Mesenchymal stem cell (in vitro differentiated cells and primary cell): Measurements from ENCODE around the gene RASEF.

ENCODE experiments used
- DNase-seq: peaks from one replicate; pipeline ENCODE4 v3.0.0-alpha.2; 2013
- H2AFZ ChIP-seq: one replicate; pipeline ENCODE4 v1.6.1; 2013; ENCODE audit warnings: low read depth, mild to moderate bottlenecking, control low read depth, inconsistent platforms, low read length, moderate library complexity
- H2AK5ac ChIP-seq: 2 replicates; pipeline ENCODE4 v1.6.1; 2013; ENCODE audit warnings: low read length, moderate library complexity, mild to moderate bottlenecking, inconsistent platforms; ENCODE audit not compliant: severe bottlenecking
- H2BK120ac ChIP-seq: one replicate; pipeline ENCODE4 v1.6.1; 2013; ENCODE audit warnings: low read depth, mild to moderate bottlenecking, inconsistent platforms, low read length, moderate library complexity
- H2BK12ac ChIP-seq, 2 experiments: one replicate each; pipeline ENCODE4 v1.6.1; 2013; ENCODE audit warnings: inconsistent platforms in 2 of 2, low read length in 2 of 2, mild to moderate bottlenecking in 2 of 2, moderate library complexity in 2 of 2, control low read depth in 1 of 2
- H2BK15ac ChIP-seq: one replicate; pipeline ENCODE4 v1.6.1; 2013; ENCODE audit warnings: mild to moderate bottlenecking, low read depth, inconsistent platforms; ENCODE audit not compliant: poor library complexity, severe bottlenecking
- H2BK5ac ChIP-seq: 2 replicates; pipeline ENCODE4 v1.6.1; 2013; ENCODE audit warnings: low read depth, mild to moderate bottlenecking, low read length, control low read depth, inconsistent platforms; ENCODE audit not compliant: poor library complexity, severe bottlenecking
- H3K14ac ChIP-seq, 2 experiments: one replicate each; pipeline ENCODE4 v1.6.1; 2013; ENCODE audit warnings: inconsistent platforms in 2 of 2, low read length in 2 of 2, control low read depth in 1 of 2, mild to moderate bottlenecking in 1 of 2, moderate library complexity in 1 of 2
- H3K18ac ChIP-seq, 2 experiments: one replicate each; pipeline ENCODE4 v1.6.1; 2013; ENCODE audit warnings: inconsistent platforms in 2 of 2, low read length in 2 of 2, control low read depth in 1 of 2, low read depth in 1 of 2, mild to moderate bottlenecking in 1 of 2
- H3K23ac ChIP-seq, 2 experiments: one replicate each; pipeline ENCODE4 v1.6.1; 2013; ENCODE audit warnings: inconsistent platforms in 2 of 2, low read length in 2 of 2, mild to moderate bottlenecking in 2 of 2, moderate library complexity in 2 of 2, control low read depth in 1 of 2
- H3K27ac ChIP-seq: 2 replicates; pipeline ENCODE4 v1.5.1; 2013; ENCODE audit warnings: mild to moderate bottlenecking, moderate library complexity, low read length, control low read depth, inconsistent platforms; ENCODE audit not compliant: poor library complexity, severe bottlenecking
- H3K27me3 ChIP-seq, 2 experiments: 2 replicates each; pipeline versions ENCODE4 v1.6.1 to v1.7.0; 2013; ENCODE audit warnings: low read length in 2 of 2, mild to moderate bottlenecking in 2 of 2, moderate library complexity in 2 of 2, control low read depth in 1 of 2, inconsistent platforms in 1 of 2; ENCODE audit not compliant: control insufficient read depth in 1 of 2, insufficient read depth in 1 of 2
- H3K36me3 ChIP-seq, 2 experiments: 2 replicates each; pipeline versions ENCODE4 v1.6.1 to v1.7.0; 2013; ENCODE audit warnings: low read length in 2 of 2, control low read depth in 1 of 2, inconsistent platforms in 1 of 2, low read depth in 1 of 2, mild to moderate bottlenecking in 1 of 2; ENCODE audit not compliant: insufficient read depth in 2 of 2, control insufficient read depth in 1 of 2
- H3K4ac ChIP-seq, 2 experiments: one replicate each; pipeline ENCODE4 v1.6.1; 2013; ENCODE audit warnings: inconsistent platforms in 2 of 2, low read length in 2 of 2, mild to moderate bottlenecking in 2 of 2, moderate library complexity in 2 of 2, control low read depth in 1 of 2, low read depth in 1 of 2
- H3K4me1 ChIP-seq: 2 replicates; pipeline ENCODE4 v1.6.1; 2013; ENCODE audit warnings: low read depth, low read length, control low read depth; ENCODE audit not compliant: control insufficient read depth, insufficient read depth
- H3K4me2 ChIP-seq: 2 replicates; pipeline ENCODE4 v1.6.1; 2013; ENCODE audit warnings: low read length, mild to moderate bottlenecking, inconsistent platforms; ENCODE audit not compliant: poor library complexity, severe bottlenecking
- H3K4me3 ChIP-seq, 2 experiments: 2 replicates each; pipeline versions ENCODE4 v1.5.1 to v1.7.0; 2013; ENCODE audit warnings: low read length in 2 of 2, mild to moderate bottlenecking in 2 of 2, control low read depth in 1 of 2, low read depth in 1 of 2; ENCODE audit not compliant: insufficient read depth in 1 of 2
- H3K79me1 ChIP-seq: replicated peaks from 2 replicates; pipeline ENCODE4 v1.6.1; 2013; ENCODE audit warnings: mild to moderate bottlenecking, control low read depth, low read length, inconsistent platforms; ENCODE audit not compliant: poor library complexity, severe bottlenecking
- H3K9ac ChIP-seq: 2 replicates; pipeline ENCODE4 v1.7.0; 2013; ENCODE audit warnings: mild to moderate bottlenecking, low read length, moderate library complexity
- H3K9me3 ChIP-seq: 2 replicates; pipeline ENCODE4 v1.7.0; 2013; ENCODE audit warnings: mild to moderate bottlenecking, low read length; ENCODE audit not compliant: control insufficient read depth
- H4K8ac ChIP-seq: one replicate; pipeline ENCODE4 v1.6.1; 2013; ENCODE audit warnings: inconsistent platforms, mild to moderate bottlenecking, low read length, moderate library complexity
- H4K91ac ChIP-seq: one replicate; pipeline ENCODE4 v1.6.1; 2013; ENCODE audit warnings: mild to moderate bottlenecking, low read length, inconsistent platforms
- WGBS: methylation state at CpG from one replicate; pipeline ENCODE4 v1.1.7; 2013; ENCODE audit warnings: mixed read lengths; 5-methylcytosine and 5-hydroxymethylcytosine counted together

RASEF gene

GRCh38 chr9:83071626-83072025 is 8.7 kb upstream of the RASEF start:
- Histone ChIP-seq H2BK12ac (no peak overlapping the region), H2AFZ (no peak overlapping the region), H4K91ac (no peak overlapping the region), H3K9ac (no peak overlapping the region), H3K4ac (no peak overlapping the region), H2AK5ac (no peak overlapping the region), H3K36me3 (no peaks in the 10 kb centered on the region), H2BK15ac (no peak overlapping the region), H3K4me2 (no peak overlapping the region), H3K27me3 (peaks cover 0 to 7% of the 10 kb centered on the region in 2 experiments), H2BK120ac (no peak overlapping the region), H3K9me3 (no peaks in the 10 kb centered on the region), H3K4me3 (no peak overlapping the region), H2BK5ac (no peak overlapping the region), H3K23ac (no peak overlapping the region), H3K4me1 (no peaks in the 10 kb centered on the region), H4K8ac (no peak overlapping the region), H3K79me1 (no peaks in the 10 kb centered on the region), H3K27ac (no peak overlapping the region), H3K14ac (no peak overlapping the region), H3K18ac (no peak overlapping the region)
- no peak for DNase-seq
- no CpG with 5 or more reads among the region's 2 CpGs for WGBS

GRCh38 chr9:83070261-83070660 is 7.3 kb upstream of the RASEF start:
- no peaks in the 10 kb centered on the region for H3K4me1 ChIP-seq
- H3K36me3 ChIP-seq, result no peaks in the 10 kb centered on the region
- no peak overlapping the region for H2BK12ac ChIP-seq
- no peak overlapping the region for H2AFZ ChIP-seq
- H3K18ac ChIP-seq, result no peak overlapping the region
- no peak overlapping the region for H3K4me3 ChIP-seq
- no peaks in the 10 kb centered on the region for H3K79me1 ChIP-seq
- peaks cover 0 to 7% of the 10 kb centered on the region in 2 experiments for H3K27me3 ChIP-seq
- H2AK5ac ChIP-seq, result no peak overlapping the region
- no peak overlapping the region for H3K14ac ChIP-seq
- H2BK15ac ChIP-seq, result no peak overlapping the region
- H3K9me3 ChIP-seq, result no peaks in the 10 kb centered on the region
- H2BK120ac ChIP-seq, result no peak overlapping the region
- H4K91ac ChIP-seq, result no peak overlapping the region
- no peak overlapping the region for H4K8ac ChIP-seq
- H3K4me2 ChIP-seq, result no peak overlapping the region
- no peak overlapping the region for H3K23ac ChIP-seq
- DNase-seq, result no peak
- peak overlapping the region; percentile 3 for H3K9ac ChIP-seq
- H3K27ac ChIP-seq, result no peak overlapping the region
- H3K4ac ChIP-seq, result no peak overlapping the region
- H2BK5ac ChIP-seq, result no peak overlapping the region

- H2BK15ac ChIP-seq, result no peak overlapping the region
- no peaks in the 10 kb centered on the region for H3K9me3 ChIP-seq
- H2BK120ac ChIP-seq, result no peak overlapping the region
- no peak overlapping the region for H2AK5ac ChIP-seq
- no CpG with 5 or more reads among the region's 1 CpG for WGBS
- H3K27me3 ChIP-seq, result peaks cover 0 to 7% of the 10 kb centered on the region in 2 experiments
- no peak for DNase-seq
- H3K18ac ChIP-seq, result no peak overlapping the region
- no peak overlapping the region for H3K9ac ChIP-seq
- no peak overlapping the region for H2BK5ac ChIP-seq
- H2BK12ac ChIP-seq, result no peak overlapping the region
- no peaks in the 10 kb centered on the region for H3K79me1 ChIP-seq
- H3K36me3 ChIP-seq, result no peaks in the 10 kb centered on the region
- no peaks in the 10 kb centered on the region for H3K4me1 ChIP-seq
- no peak overlapping the region for H2AFZ ChIP-seq
- no peak overlapping the region for H3K14ac ChIP-seq
- no peak overlapping the region for H4K8ac ChIP-seq
- H3K4me2 ChIP-seq, result no peak overlapping the region
- no peak overlapping the region for H3K27ac ChIP-seq
- H4K91ac ChIP-seq, result no peak overlapping the region
- H3K4ac ChIP-seq, result no peak overlapping the region
- no peak overlapping the region for H3K23ac ChIP-seq
- H3K4me3 ChIP-seq, result no peak overlapping the region
Measured at GRCh38 chr9:83069651-83070050, 6.7 kb upstream of the RASEF start.

- H3K36me3 ChIP-seq, result no peaks in the 10 kb centered on the region
- no peak overlapping the region for H2AK5ac ChIP-seq
- 100% methylated on average over 1 of the region's 1 CpG for WGBS
- H2BK120ac ChIP-seq, result no peak overlapping the region
- H3K9ac ChIP-seq, result no peak overlapping the region
- DNase-seq, result no peak
- peak overlapping the region in 1 of 2 experiments; percentile 11 for H2BK12ac ChIP-seq
- H3K4me1 ChIP-seq, result no peaks in the 10 kb centered on the region
- H2BK5ac ChIP-seq, result no peak overlapping the region
- H3K18ac ChIP-seq, result peak overlapping the region in 1 of 2 experiments; percentile 38
- H2BK15ac ChIP-seq, result no peak overlapping the region
- no peak overlapping the region for H3K14ac ChIP-seq
- no peak overlapping the region for H3K23ac ChIP-seq
- H4K8ac ChIP-seq, result no peak overlapping the region
- H4K91ac ChIP-seq, result no peak overlapping the region
- H3K27ac ChIP-seq, result no peak overlapping the region
- H3K27me3 ChIP-seq, result peaks cover 1 to 9% of the 10 kb centered on the region in 2 experiments
- H3K79me1 ChIP-seq, result no peaks in the 10 kb centered on the region
- H3K4me2 ChIP-seq, result no peak overlapping the region
- no peaks in the 10 kb centered on the region for H3K9me3 ChIP-seq
- H3K4ac ChIP-seq, result peak overlapping the region in 1 of 2 experiments; percentile 33
- H3K4me3 ChIP-seq, result no peak overlapping the region
- no peak overlapping the region for H2AFZ ChIP-seq
Measured at GRCh38 chr9:83068414-83068813, 5.5 kb upstream of the RASEF start.
